ENCODE data around the gene PEX6. TPM values are rescaled to one million over a fixed set of nuclear protein-coding genes. Genes with fewer than 3 reads are reported as not detected.
A peak's percentile ranks its signal among the peaks of the same experiment; 100 is the strongest.

Gene PEX6
- total and polyA plus RNA-seq, 5 donors from 2014 or later = 10.9 to 20.7 (median 18.2) TPM

DNA sequence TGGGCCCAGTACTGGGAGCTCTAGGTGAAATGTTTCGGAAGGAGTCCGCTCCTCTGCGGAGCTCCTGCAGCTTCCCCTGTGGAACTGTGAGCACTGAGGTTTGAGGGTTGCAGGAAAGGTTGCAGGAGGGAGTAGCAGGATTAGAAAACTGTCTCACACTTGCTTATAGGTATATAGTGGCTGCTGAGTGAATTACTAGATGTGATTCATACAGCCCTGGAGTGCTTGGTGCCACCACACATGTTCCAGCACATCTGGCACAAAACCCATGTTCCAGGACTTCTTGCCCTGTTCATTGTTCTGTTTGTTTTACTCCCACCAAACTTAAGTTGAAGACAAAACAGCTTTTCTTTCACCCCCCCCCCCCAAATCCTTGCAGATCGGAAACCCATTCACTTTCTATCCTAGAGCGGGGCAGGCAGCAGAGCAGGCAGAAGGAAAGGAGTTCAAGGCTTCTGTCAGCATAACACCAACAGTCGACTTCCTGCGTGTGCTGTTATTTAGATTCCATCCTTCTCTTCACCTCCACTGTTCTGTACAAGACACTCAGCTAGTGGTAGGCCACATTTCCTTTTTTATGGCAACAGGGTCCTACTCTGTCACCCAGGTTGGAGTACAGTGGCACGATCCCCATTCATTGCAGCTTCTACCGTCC is 669 bp upstream of the PEX6 start:
- H3K9me3 Mint-ChIP-seq = no peaks in the 10 kb centered on the region
- Histone ChIP-seq H3K27me3 (ENCODE audit: control insufficient read depth, insufficient read depth, low read length) (no peaks in the 10 kb centered on the region), H3K9me3 (ENCODE audit: control insufficient read depth in 2 of 2, low read length in 2 of 2) (no peaks in the 10 kb centered on the region), H3K4me1 (ENCODE audit: control insufficient read depth, insufficient read depth, low read length, poor library complexity, severe bottlenecking) (peaks cover 38% of the 10 kb centered on the region), H3K27ac (ENCODE audit: insufficient read depth, low read length, poor library complexity, severe bottlenecking) (peak overlapping the region; percentile 96), H3K36me3 (ENCODE audit: control insufficient read depth, insufficient read depth, low read length) (no peaks in the 10 kb centered on the region), H3K4me3 (ENCODE audit: low read depth, low read length) (peak overlapping the region; percentile 93)
- peaks cover 4% of the 10 kb centered on the region for H3K36me3 Mint-ChIP-seq
- no peaks in the 10 kb centered on the region for H3K27me3 Mint-ChIP-seq
- peak overlapping the region; percentile 90 to 93 (median 92) for H3K4me3 Mint-ChIP-seq
- H3K27ac Mint-ChIP-seq = peak overlapping the region; percentile 95 to 99 (median 97)
- DNase-seq (peak in 1 of 3 donors; percentile 55), ATAC-seq (ENCODE audit: low read depth in 2 of 2) (peak in 1 of 2 donors; percentile 8)
- H3K4me1 Mint-ChIP-seq = peaks cover 23 to 63% (median 37%) of the 10 kb centered on the region in 4 donors

DNA sequence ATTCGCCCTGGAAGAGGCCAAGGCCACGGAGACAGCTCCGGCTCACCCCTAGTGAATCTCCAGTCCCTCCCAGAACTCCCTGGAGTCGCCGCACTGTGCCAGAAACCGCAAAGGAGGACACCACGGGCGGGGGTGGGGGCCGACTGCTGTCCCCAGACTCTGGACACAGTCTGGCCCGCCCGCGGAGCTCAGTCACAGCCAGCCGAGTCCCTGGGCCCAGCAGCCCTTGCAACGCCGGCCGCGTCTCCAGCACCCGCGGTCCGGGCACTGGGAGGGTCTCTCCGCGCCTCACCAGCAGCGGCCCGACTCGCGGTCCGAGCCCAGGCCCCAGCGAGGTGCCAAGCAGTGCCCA is 518 bp downstream of the PEX6 start:
- DNase-seq = peak in 1 of 3 donors; percentile 16
- H3K4me1 ChIP-seq (ENCODE audit: control insufficient read depth, insufficient read depth, low read length, poor library complexity, severe bottlenecking) = peaks cover 32% of the 10 kb centered on the region
- peaks cover 18 to 61% (median 32%) of the 10 kb centered on the region in 4 donors for H3K4me1 Mint-ChIP-seq

DNA sequence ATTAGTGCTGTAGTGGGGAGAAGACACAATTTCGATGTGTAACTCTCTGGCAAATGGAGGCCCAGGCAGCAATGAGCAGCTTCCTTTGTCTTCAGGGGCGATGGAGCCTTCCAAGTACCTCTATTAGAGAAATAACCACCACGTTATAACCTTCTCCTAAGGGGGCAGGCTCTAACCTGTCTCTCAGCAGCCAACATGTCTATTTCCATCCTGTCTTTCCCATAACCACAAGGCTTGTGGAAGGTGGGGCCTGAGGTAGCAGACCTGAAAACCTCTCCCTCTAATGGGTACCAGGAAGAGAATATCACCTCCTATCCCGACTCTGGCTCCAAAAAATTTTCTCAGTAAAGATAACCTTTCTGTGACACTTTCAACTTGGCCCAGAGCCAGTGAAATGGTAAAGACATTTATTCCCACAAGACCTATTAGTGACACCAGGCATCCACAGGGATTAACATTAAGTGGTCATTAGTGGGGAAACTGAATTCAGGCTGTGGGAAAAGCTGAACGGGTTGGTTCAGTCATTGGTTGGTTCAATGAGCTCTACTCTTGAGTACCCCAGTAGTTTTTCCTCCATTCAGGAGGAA is 4.0 kb downstream of the PEX6 start:
- Histone ChIP-seq H3K27ac (ENCODE audit: insufficient read depth, low read length, poor library complexity, severe bottlenecking) (no peak overlapping the region), H3K9me3 (ENCODE audit: control insufficient read depth in 2 of 2, low read length in 2 of 2) (no peaks in the 10 kb centered on the region), H3K36me3 (ENCODE audit: control insufficient read depth, insufficient read depth, low read length) (peaks cover 4% of the 10 kb centered on the region), H3K4me3 (ENCODE audit: low read depth, low read length) (no peak overlapping the region), H3K4me1 (ENCODE audit: control insufficient read depth, insufficient read depth, low read length, poor library complexity, severe bottlenecking) (peaks cover 29% of the 10 kb centered on the region), H3K27me3 (ENCODE audit: control insufficient read depth, insufficient read depth, low read length) (no peaks in the 10 kb centered on the region)
- ATAC-seq (ENCODE audit: low read depth in 2 of 2) = no peak
- H3K27ac Mint-ChIP-seq = peak overlapping the region in 1 of 3 donors; percentile 46
- H3K27me3 Mint-ChIP-seq = no peaks in the 10 kb centered on the region
- peak overlapping the region in 2 of 4 donors; percentile 5 to 32 for H3K4me3 Mint-ChIP-seq
- peaks cover 22 to 53% (median 30%) of the 10 kb centered on the region in 4 donors for H3K4me1 Mint-ChIP-seq
- peaks cover 8% of the 10 kb centered on the region for H3K36me3 Mint-ChIP-seq
- no peaks in the 10 kb centered on the region for H3K9me3 Mint-ChIP-seq
- DNase-seq = no peak

More for the DNA sequence above, 518 bp downstream of the PEX6 start:
- H3K4me3 ChIP-seq (ENCODE audit: low read depth, low read length) = peak overlapping the region; percentile 68
- Mint-ChIP-seq H3K4me3 (peak overlapping the region; percentile 81 to 94 (median 90)), H3K27me3 (no peaks in the 10 kb centered on the region), H3K9me3 (no peaks in the 10 kb centered on the region), H3K36me3 (peaks cover 8% of the 10 kb centered on the region), H3K27ac (peak overlapping the region in 2 of 3 donors; percentile 85 to 92)
- no peaks in the 10 kb centered on the region for H3K27me3 ChIP-seq (ENCODE audit: control insufficient read depth, insufficient read depth, low read length)
- peaks cover 4% of the 10 kb centered on the region for H3K36me3 ChIP-seq (ENCODE audit: control insufficient read depth, insufficient read depth, low read length)
- H3K9me3 ChIP-seq (ENCODE audit: control insufficient read depth in 2 of 2, low read length in 2 of 2) = no peaks in the 10 kb centered on the region
- peak overlapping the region; percentile 96 for H3K27ac ChIP-seq (ENCODE audit: insufficient read depth, low read length, poor library complexity, severe bottlenecking)
- ATAC-seq (ENCODE audit: low read depth in 2 of 2) = no peak

DNA sequence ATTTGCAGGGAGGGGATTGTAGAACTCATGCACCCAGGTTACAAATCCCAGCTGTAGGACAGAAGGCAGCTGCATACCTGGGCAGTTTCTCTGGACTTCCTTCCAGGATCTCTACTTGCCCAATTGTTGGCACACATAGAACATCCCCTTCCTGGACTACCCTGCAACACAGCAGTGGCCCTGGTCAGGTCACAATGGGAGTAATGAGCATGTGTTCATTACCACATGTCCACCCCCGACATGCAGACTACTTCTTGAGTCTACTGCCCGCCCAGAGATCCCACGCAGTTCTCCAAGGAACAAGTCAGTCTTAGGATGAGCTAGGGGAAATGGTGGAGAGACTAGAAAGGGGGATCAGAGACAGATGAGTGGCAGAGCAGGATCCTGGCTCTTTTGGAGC is 5.1 kb downstream of the PEX6 start:
- no peak overlapping the region for H3K4me3 ChIP-seq (ENCODE audit: low read depth, low read length)
- no peak for ATAC-seq (ENCODE audit: low read depth in 2 of 2)
- H3K27ac ChIP-seq (ENCODE audit: insufficient read depth, low read length, poor library complexity, severe bottlenecking) = no peak overlapping the region
- H3K27me3 Mint-ChIP-seq = no peaks in the 10 kb centered on the region
- H3K9me3 Mint-ChIP-seq = no peaks in the 10 kb centered on the region
- H3K9me3 ChIP-seq (ENCODE audit: control insufficient read depth in 2 of 2, low read length in 2 of 2) = no peaks in the 10 kb centered on the region
- H3K27me3 ChIP-seq (ENCODE audit: control insufficient read depth, insufficient read depth, low read length) = no peaks in the 10 kb centered on the region
- H3K36me3 ChIP-seq (ENCODE audit: control insufficient read depth, insufficient read depth, low read length) = peaks cover 7% of the 10 kb centered on the region
- H3K4me1 Mint-ChIP-seq = peaks cover 16 to 42% (median 22%) of the 10 kb centered on the region in 4 donors
- H3K4me1 ChIP-seq (ENCODE audit: control insufficient read depth, insufficient read depth, low read length, poor library complexity, severe bottlenecking) = peaks cover 21% of the 10 kb centered on the region
- DNase-seq = no peak
- H3K27ac Mint-ChIP-seq = peak overlapping the region in 2 of 3 donors; percentile 86 to 88
- H3K36me3 Mint-ChIP-seq = peaks cover 8% of the 10 kb centered on the region
- H3K4me3 Mint-ChIP-seq = peak overlapping the region in 1 of 4 donors; percentile 61

DNA sequence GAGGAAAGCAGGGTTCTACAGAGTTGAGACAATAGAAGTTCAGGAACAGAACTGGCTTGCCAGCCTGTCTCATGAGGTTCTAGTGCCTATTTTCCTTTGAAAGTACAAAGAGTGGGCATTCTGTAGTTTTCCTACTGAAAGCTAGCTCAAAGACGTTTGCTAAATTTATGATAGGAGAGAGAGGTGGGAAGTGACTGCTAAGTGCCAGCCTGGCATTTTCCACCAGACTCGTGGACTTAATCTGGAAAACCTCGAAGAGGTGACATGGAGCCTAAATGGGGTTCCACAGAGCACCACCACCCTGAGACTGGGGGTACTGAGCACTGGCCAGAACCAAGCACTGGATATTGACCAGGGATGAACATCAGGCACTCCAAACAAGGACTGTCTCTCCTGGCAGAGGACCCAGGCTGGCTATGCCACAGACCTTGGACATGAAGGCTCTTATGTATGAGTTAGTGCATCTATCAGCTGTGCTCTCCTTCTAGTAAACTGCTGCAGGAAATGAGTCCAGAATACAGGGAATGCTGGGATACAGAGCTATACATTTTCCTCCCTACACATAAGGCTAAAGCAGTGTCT is 7.1 kb downstream of the PEX6 start:
- no peak for DNase-seq
- Histone ChIP-seq H3K36me3 (ENCODE audit: control insufficient read depth, insufficient read depth, low read length) (peaks cover 9% of the 10 kb centered on the region), H3K4me3 (ENCODE audit: low read depth, low read length) (no peak overlapping the region), H3K9me3 (ENCODE audit: control insufficient read depth in 2 of 2, low read length in 2 of 2) (no peaks in the 10 kb centered on the region), H3K4me1 (ENCODE audit: control insufficient read depth, insufficient read depth, low read length, poor library complexity, severe bottlenecking) (peaks cover 4% of the 10 kb centered on the region), H3K27me3 (ENCODE audit: control insufficient read depth, insufficient read depth, low read length) (no peaks in the 10 kb centered on the region), H3K27ac (ENCODE audit: insufficient read depth, low read length, poor library complexity, severe bottlenecking) (no peak overlapping the region)
- Mint-ChIP-seq H3K27ac (no peak overlapping the region), H3K36me3 (peaks cover 6% of the 10 kb centered on the region), H3K27me3 (no peaks in the 10 kb centered on the region), H3K4me1 (peaks cover 12 to 29% (median 15%) of the 10 kb centered on the region in 4 donors), H3K4me3 (no peak overlapping the region), H3K9me3 (no peaks in the 10 kb centered on the region)
- no peak for ATAC-seq (ENCODE audit: low read depth in 2 of 2)

DNA sequence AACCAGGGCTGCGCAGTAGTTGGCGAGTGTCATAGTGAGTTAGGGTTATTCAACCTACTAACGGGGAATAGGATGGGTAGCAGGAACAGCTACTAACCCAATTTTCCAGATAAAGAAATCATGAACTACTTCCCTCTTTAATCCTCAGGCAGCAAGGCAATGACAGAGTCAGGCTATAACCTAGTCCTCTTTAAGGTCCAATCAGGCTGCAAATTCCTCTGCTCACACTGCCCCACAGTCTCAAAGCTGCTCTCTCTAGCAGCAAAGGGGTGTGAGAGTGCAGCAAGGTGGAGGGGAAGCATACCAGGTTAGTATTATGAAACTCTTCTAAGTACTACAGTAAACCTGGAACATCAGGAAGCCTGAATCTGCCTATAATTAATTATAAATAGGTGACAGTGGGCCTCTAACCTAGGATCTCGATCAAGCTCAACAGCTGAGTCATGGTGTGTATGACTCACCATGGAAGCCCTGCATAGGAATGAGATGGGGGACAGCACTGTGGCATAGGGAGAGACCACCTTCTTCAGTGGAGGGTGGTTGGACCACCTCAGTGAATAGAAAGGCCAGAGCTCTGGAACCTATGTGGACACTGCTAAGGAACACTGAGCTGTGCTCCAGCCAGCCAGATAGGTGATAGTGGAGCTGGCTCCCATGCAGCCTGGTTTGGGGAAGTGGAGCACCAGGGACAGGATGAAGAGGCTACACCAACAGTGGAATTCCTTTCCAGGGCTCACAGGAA is 7.9 kb downstream of the PEX6 start:
- H3K9me3 Mint-ChIP-seq = no peaks in the 10 kb centered on the region
- H3K36me3 Mint-ChIP-seq = peaks cover 5% of the 10 kb centered on the region
- H3K9me3 ChIP-seq (ENCODE audit: control insufficient read depth in 2 of 2, low read length in 2 of 2) = no peaks in the 10 kb centered on the region
- H3K4me1 ChIP-seq (ENCODE audit: control insufficient read depth, insufficient read depth, low read length, poor library complexity, severe bottlenecking) = no peaks in the 10 kb centered on the region
- H3K27ac ChIP-seq (ENCODE audit: insufficient read depth, low read length, poor library complexity, severe bottlenecking) = no peak overlapping the region
- ATAC-seq (ENCODE audit: low read depth in 2 of 2) = no peak
- H3K27me3 Mint-ChIP-seq = no peaks in the 10 kb centered on the region
- DNase-seq = no peak
- no peaks in the 10 kb centered on the region for H3K27me3 ChIP-seq (ENCODE audit: control insufficient read depth, insufficient read depth, low read length)
- H3K4me3 Mint-ChIP-seq = no peak overlapping the region
- H3K4me1 Mint-ChIP-seq = peaks cover 9 to 21% (median 9%) of the 10 kb centered on the region in 4 donors
- peak overlapping the region in 1 of 3 donors; percentile 15 for H3K27ac Mint-ChIP-seq
- no peak overlapping the region for H3K4me3 ChIP-seq (ENCODE audit: low read depth, low read length)
- H3K36me3 ChIP-seq (ENCODE audit: control insufficient read depth, insufficient read depth, low read length) = peaks cover 9% of the 10 kb centered on the region

DNA sequence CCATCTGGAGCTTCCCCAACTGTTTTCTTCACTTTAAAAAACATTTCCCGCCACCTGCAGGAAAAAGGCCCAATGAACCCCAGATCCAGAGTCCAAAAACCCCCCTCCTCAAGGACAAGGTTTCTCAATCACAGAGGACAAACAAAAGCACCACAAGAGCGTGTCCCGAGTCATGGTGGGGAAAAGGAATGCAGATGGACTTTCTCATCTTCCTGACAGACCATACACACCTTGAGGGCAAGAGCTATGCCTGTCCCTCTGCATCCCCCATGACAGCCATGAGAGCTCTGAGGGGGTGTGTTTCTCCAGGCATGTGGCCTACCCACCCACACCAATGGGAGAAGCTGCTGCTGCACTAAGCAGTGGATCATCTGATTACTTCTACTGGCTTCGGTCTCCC is 9.0 kb downstream of the PEX6 start:
- H3K27ac Mint-ChIP-seq = no peak overlapping the region
- no peak for DNase-seq
- Histone ChIP-seq H3K27me3 (ENCODE audit: control insufficient read depth, insufficient read depth, low read length) (no peaks in the 10 kb centered on the region), H3K4me3 (ENCODE audit: low read depth, low read length) (no peak overlapping the region), H3K4me1 (ENCODE audit: control insufficient read depth, insufficient read depth, low read length, poor library complexity, severe bottlenecking) (no peaks in the 10 kb centered on the region), H3K27ac (ENCODE audit: insufficient read depth, low read length, poor library complexity, severe bottlenecking) (no peak overlapping the region), H3K36me3 (ENCODE audit: control insufficient read depth, insufficient read depth, low read length) (peaks cover 13% of the 10 kb centered on the region), H3K9me3 (ENCODE audit: control insufficient read depth in 2 of 2, low read length in 2 of 2) (no peaks in the 10 kb centered on the region)
- H3K9me3 Mint-ChIP-seq = no peaks in the 10 kb centered on the region
- H3K27me3 Mint-ChIP-seq = no peaks in the 10 kb centered on the region
- ATAC-seq (ENCODE audit: low read depth in 2 of 2) = no peak
- no peak overlapping the region for H3K4me3 Mint-ChIP-seq
- peaks cover 2 to 13% (median 6%) of the 10 kb centered on the region in 4 donors for H3K4me1 Mint-ChIP-seq
- peaks cover 5% of the 10 kb centered on the region for H3K36me3 Mint-ChIP-seq
